ENCODE measurements around the gene FMO5.
A peak's percentile ranks its signal among the peaks of the same experiment; 100 is the strongest.
"Not testable (repeated sequence)": the region's sequence is repeated elsewhere in the genome, so short reads cannot be mapped to it uniquely, and the experiment has no call there.

Gene FMO5

GRCh38 chr1:147167365-147167764 lies 57.8 kb downstream of the FMO5 start:
- H4K91ac ChIP-seq (ENCODE audit: low read depth, low read length): peak overlapping the region; percentile 70
- no peak overlapping the region for H2AFZ ChIP-seq (ENCODE audit: insufficient read depth, low read length, poor library complexity)
- H3K79me1 ChIP-seq (ENCODE audit: low read length): peaks cover 12% of the 10 kb centered on the region
- peak in 1 of 2 donors; percentile 87 for DNase-seq
- H3K18ac ChIP-seq (ENCODE audit: low read length): peak overlapping the region; percentile 68
- no peaks in the 10 kb centered on the region for H3K9me3 ChIP-seq (ENCODE audit: insufficient read depth, low read depth, low read length)
- peak overlapping the region; percentile 83 for H4K8ac ChIP-seq (ENCODE audit: low read depth, low read length)
- H3K79me2 ChIP-seq (ENCODE audit: control insufficient read depth, insufficient read depth, low read length, poor library complexity): peaks cover 5% of the 10 kb centered on the region
- H3K27ac ChIP-seq (ENCODE audit: low read depth, low read length): peak overlapping the region; percentile 58
- no peaks in the 10 kb centered on the region for H3K27me3 ChIP-seq (ENCODE audit: insufficient read depth, low read length)
- peaks cover 2 to 7% of the 10 kb centered on the region in 2 experiments for H3K36me3 ChIP-seq (ENCODE audit: control insufficient read depth in 1 of 2, insufficient read depth in 2 of 2, low read length in 2 of 2)
- peak overlapping the region; percentile 64 for H3K4ac ChIP-seq (ENCODE audit: low read depth, low read length)
- peak overlapping the region; percentile 69 for H4K12ac ChIP-seq (ENCODE audit: low read depth, low read length)
- H3K23ac ChIP-seq (ENCODE audit: low read length): no peak overlapping the region
- peak overlapping the region; percentile 72 for H2BK5ac ChIP-seq (ENCODE audit: low read depth, low read length, poor library complexity)
- peak overlapping the region; percentile 79 for H2BK120ac ChIP-seq (ENCODE audit: insufficient read depth, low read length, poor library complexity)
- no peak overlapping the region for H2AK5ac ChIP-seq (ENCODE audit: low read length)
- H3K14ac ChIP-seq (ENCODE audit: low read length): peak overlapping the region; percentile 80
- no CpG with 5 or more reads among the region's 1 CpG for WGBS (ENCODE audit: extremely low coverage, insufficient coverage, insufficient read length)
- no peak overlapping the region for H3K9ac ChIP-seq (ENCODE audit: low read length)
- peak overlapping the region; percentile 92 for H2BK12ac ChIP-seq (ENCODE audit: low read length)
- H3K4me3 ChIP-seq (ENCODE audit: low read depth, low read length): no peak overlapping the region
- H3K4me2 ChIP-seq (ENCODE audit: low read length): no peak overlapping the region
- peaks cover 5 to 7% of the 10 kb centered on the region in 2 experiments for H3K4me1 ChIP-seq (ENCODE audit: control insufficient read depth in 1 of 2, insufficient read depth in 2 of 2, low read length in 2 of 2)

- Histone ChIP-seq H3K4me2 (ENCODE audit: low read length) (no peak overlapping the region), H3K27me3 (ENCODE audit: insufficient read depth, low read length) (no peaks in the 10 kb centered on the region), H2BK120ac (ENCODE audit: insufficient read depth, low read length, poor library complexity) (no peak overlapping the region), H3K9ac (ENCODE audit: low read length) (no peak overlapping the region), H2AFZ (ENCODE audit: insufficient read depth, low read length, poor library complexity) (no peak overlapping the region), H3K79me1 (ENCODE audit: low read length) (peaks cover 3% of the 10 kb centered on the region), H4K8ac (ENCODE audit: low read depth, low read length) (no peak overlapping the region), H3K18ac (ENCODE audit: low read length) (no peak overlapping the region), H3K4me1 (ENCODE audit: control insufficient read depth in 1 of 2, insufficient read depth in 2 of 2, low read length in 2 of 2) (peaks cover 3% of the 10 kb centered on the region in 2 experiments), H3K4ac (ENCODE audit: low read depth, low read length) (no peak overlapping the region), H2BK5ac (ENCODE audit: low read depth, low read length, poor library complexity) (no peak overlapping the region), H4K12ac (ENCODE audit: low read depth, low read length) (no peak overlapping the region), H3K79me2 (ENCODE audit: control insufficient read depth, insufficient read depth, low read length, poor library complexity) (no peaks in the 10 kb centered on the region), H3K14ac (ENCODE audit: low read length) (no peak overlapping the region), H3K4me3 (ENCODE audit: low read depth, low read length) (no peak overlapping the region), H3K9me3 (ENCODE audit: insufficient read depth, low read depth, low read length) (no peaks in the 10 kb centered on the region), H4K91ac (ENCODE audit: low read depth, low read length) (no peak overlapping the region), H3K36me3 (ENCODE audit: control insufficient read depth in 1 of 2, insufficient read depth in 2 of 2, low read length in 2 of 2) (peaks cover 7 to 22% of the 10 kb centered on the region in 2 experiments), H3K27ac (ENCODE audit: low read depth, low read length) (no peak overlapping the region), H2BK12ac (ENCODE audit: low read length) (no peak overlapping the region), H2AK5ac (ENCODE audit: low read length) (no peak overlapping the region), H3K23ac (ENCODE audit: low read length) (no peak overlapping the region)
- WGBS (ENCODE audit: extremely low coverage, insufficient coverage, insufficient read length): no CpG with 5 or more reads among the region's 1 CpG
- DNase-seq: no peak
Observed at GRCh38 chr1:147163019-147163418, 62.1 kb downstream of the FMO5 start.

GRCh38 chr1:147162093-147162492 lies 63.0 kb downstream of the FMO5 start:
- H3K4ac ChIP-seq (ENCODE audit: low read depth, low read length): no peak overlapping the region
- H3K4me2 ChIP-seq (ENCODE audit: low read length): no peak overlapping the region
- H4K91ac ChIP-seq (ENCODE audit: low read depth, low read length): no peak overlapping the region
- no peaks in the 10 kb centered on the region for H3K79me2 ChIP-seq (ENCODE audit: control insufficient read depth, insufficient read depth, low read length, poor library complexity)
- no peak overlapping the region for H3K27ac ChIP-seq (ENCODE audit: low read depth, low read length)
- no peak overlapping the region for H3K14ac ChIP-seq (ENCODE audit: low read length)
- no peaks in the 10 kb centered on the region for H3K9me3 ChIP-seq (ENCODE audit: insufficient read depth, low read depth, low read length)
- DNase-seq: no peak
- no peak overlapping the region for H2AFZ ChIP-seq (ENCODE audit: insufficient read depth, low read length, poor library complexity)
- no peak overlapping the region for H2AK5ac ChIP-seq (ENCODE audit: low read length)
- H2BK5ac ChIP-seq (ENCODE audit: low read depth, low read length, poor library complexity): no peak overlapping the region
- no peak overlapping the region for H4K8ac ChIP-seq (ENCODE audit: low read depth, low read length)
- H3K18ac ChIP-seq (ENCODE audit: low read length): no peak overlapping the region
- H3K36me3 ChIP-seq (ENCODE audit: control insufficient read depth in 1 of 2, insufficient read depth in 2 of 2, low read length in 2 of 2): peaks cover 5 to 24% of the 10 kb centered on the region in 2 experiments
- H3K9ac ChIP-seq (ENCODE audit: low read length): no peak overlapping the region
- H3K79me1 ChIP-seq (ENCODE audit: low read length): no peaks in the 10 kb centered on the region
- H4K12ac ChIP-seq (ENCODE audit: low read depth, low read length): no peak overlapping the region
- H3K4me3 ChIP-seq (ENCODE audit: low read depth, low read length): no peak overlapping the region
- H2BK12ac ChIP-seq (ENCODE audit: low read length): no peak overlapping the region
- no peak overlapping the region for H2BK120ac ChIP-seq (ENCODE audit: insufficient read depth, low read length, poor library complexity)
- no peaks in the 10 kb centered on the region for H3K27me3 ChIP-seq (ENCODE audit: insufficient read depth, low read length)
- H3K4me1 ChIP-seq (ENCODE audit: control insufficient read depth in 1 of 2, insufficient read depth in 2 of 2, low read length in 2 of 2): no peaks in the 10 kb centered on the region
- H3K23ac ChIP-seq (ENCODE audit: low read length): no peak overlapping the region

GRCh38 chr1:147157116-147157515 lies 68.0 kb downstream of the FMO5 start:
- WGBS (ENCODE audit: extremely low coverage, insufficient coverage, insufficient read length): no CpG with 5 or more reads among the region's 2 CpGs
- H4K8ac ChIP-seq (ENCODE audit: low read depth, low read length); H3K79me2 ChIP-seq (ENCODE audit: control insufficient read depth, insufficient read depth, low read length, poor library complexity): not testable (repeated sequence)

More at GRCh38 chr1:147157116-147157515, 68.0 kb downstream of the FMO5 start:
- not testable (repeated sequence) for H3K4ac ChIP-seq (ENCODE audit: low read depth, low read length); H3K79me1 ChIP-seq (ENCODE audit: low read length); H2AFZ ChIP-seq (ENCODE audit: insufficient read depth, low read length, poor library complexity); H3K27ac ChIP-seq (ENCODE audit: low read depth, low read length); H3K4me3 ChIP-seq (ENCODE audit: low read depth, low read length); H3K4me1 ChIP-seq (ENCODE audit: control insufficient read depth in 1 of 2, insufficient read depth in 2 of 2, low read length in 2 of 2); H3K14ac ChIP-seq (ENCODE audit: low read length); H4K12ac ChIP-seq (ENCODE audit: low read depth, low read length); H3K27me3 ChIP-seq (ENCODE audit: insufficient read depth, low read length); H3K4me2 ChIP-seq (ENCODE audit: low read length); H2BK12ac ChIP-seq (ENCODE audit: low read length); H2AK5ac ChIP-seq (ENCODE audit: low read length); H2BK5ac ChIP-seq (ENCODE audit: low read depth, low read length, poor library complexity); H4K91ac ChIP-seq (ENCODE audit: low read depth, low read length); H3K23ac ChIP-seq (ENCODE audit: low read length); H3K18ac ChIP-seq (ENCODE audit: low read length); H2BK120ac ChIP-seq (ENCODE audit: insufficient read depth, low read length, poor library complexity); H3K9ac ChIP-seq (ENCODE audit: low read length); H3K9me3 ChIP-seq (ENCODE audit: insufficient read depth, low read depth, low read length)
- peak in 1 of 2 donors; percentile 21 for DNase-seq
- H3K36me3 ChIP-seq (ENCODE audit: control insufficient read depth in 1 of 2, insufficient read depth in 2 of 2, low read length in 2 of 2): peaks cover 0 to 22% of the 10 kb centered on the region in 2 experiments

Data from trophoblast cell (in vitro differentiated cells and primary cell).